Activated naive CD8-positive, alpha-beta T cell treated with anti-CD3 and anti-CD28 coated beads, Interleukin-2, amount 50 U/mL, for 24 hours (primary cell): Measurements from ENCODE around the gene APOC3.

ENCODE experiments used
- ATAC-seq: fragments of 150-1000 bp; cut with Tn5 transposase; one replicate; pipeline ENCODE4 v1.10.0; 2021
- DNase-seq: peaks from one replicate; pipeline ENCODE4 v3.0.0; 2021
- H3K27ac Mint-ChIP-seq: one replicate; pipeline ENCODE4 v1.8.0; 2021; ENCODE audit warnings: mild to moderate bottlenecking, mixed read lengths
- H3K27me3 Mint-ChIP-seq: one replicate; pipeline ENCODE4 v1.8.0; 2021; ENCODE audit warnings: mixed read lengths
- H3K36me3 Mint-ChIP-seq: one replicate; pipeline ENCODE4 v1.8.0; 2021; ENCODE audit warnings: low read depth, mixed read lengths
- H3K4me1 Mint-ChIP-seq: one replicate; pipeline ENCODE4 v1.8.0; 2021; ENCODE audit warnings: mixed read lengths
- H3K4me3 Mint-ChIP-seq: one replicate; pipeline ENCODE4 v1.8.0; 2021; ENCODE audit warnings: mild to moderate bottlenecking, moderate library complexity, mixed read lengths
- H3K9me3 Mint-ChIP-seq: one replicate; pipeline ENCODE4 v1.8.0; 2021; ENCODE audit warnings: mixed read lengths

APOC3 gene

DNA sequence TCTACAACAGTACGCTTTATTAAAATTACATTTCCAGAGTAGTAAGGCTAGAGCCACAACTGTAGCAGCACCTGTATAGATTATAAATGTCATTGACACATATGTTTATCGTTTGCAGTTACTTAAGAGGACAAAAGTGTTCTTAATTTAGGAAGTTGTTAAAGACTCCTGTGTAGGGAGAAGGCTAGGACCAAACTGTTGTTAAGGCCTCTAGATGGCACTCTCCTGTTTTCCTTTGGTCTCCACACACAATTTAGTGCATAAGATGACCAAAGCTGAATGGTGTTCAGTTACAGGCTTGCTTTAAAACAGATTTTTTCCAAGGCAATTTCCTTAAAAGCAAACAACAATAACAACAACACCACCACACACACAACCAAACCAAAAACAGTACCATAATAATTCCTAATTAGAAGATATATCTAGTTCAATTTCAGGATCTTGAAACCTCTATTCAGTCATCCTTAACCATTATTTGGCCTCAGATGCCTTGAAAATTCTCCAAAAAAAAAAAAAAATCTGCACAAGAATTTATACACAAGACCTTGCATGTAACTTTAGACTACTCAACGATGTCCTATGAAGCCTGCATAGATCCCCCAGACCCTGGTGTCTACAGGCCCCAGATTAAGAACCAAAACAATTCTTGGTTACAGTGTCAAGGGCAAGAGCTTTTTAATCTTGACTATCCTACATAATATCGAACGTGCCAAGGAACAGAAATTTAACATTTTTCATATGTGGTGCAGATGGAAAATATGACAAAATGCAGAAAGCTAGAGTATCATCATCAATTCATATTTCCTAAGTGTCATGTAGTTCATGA is 50.3 kb downstream of the APOC3 start:
- peaks cover 27% of the 10 kb centered on the region for H3K4me1 Mint-ChIP-seq
- DNase-seq (no peak), ATAC-seq (peak; percentile 51)
- H3K36me3 Mint-ChIP-seq = peaks cover 10% of the 10 kb centered on the region
- H3K4me3 Mint-ChIP-seq = no peak overlapping the region
- H3K27me3 Mint-ChIP-seq = no peaks in the 10 kb centered on the region
- no peaks in the 10 kb centered on the region for H3K9me3 Mint-ChIP-seq
- H3K27ac Mint-ChIP-seq = no peak overlapping the region

DNA sequence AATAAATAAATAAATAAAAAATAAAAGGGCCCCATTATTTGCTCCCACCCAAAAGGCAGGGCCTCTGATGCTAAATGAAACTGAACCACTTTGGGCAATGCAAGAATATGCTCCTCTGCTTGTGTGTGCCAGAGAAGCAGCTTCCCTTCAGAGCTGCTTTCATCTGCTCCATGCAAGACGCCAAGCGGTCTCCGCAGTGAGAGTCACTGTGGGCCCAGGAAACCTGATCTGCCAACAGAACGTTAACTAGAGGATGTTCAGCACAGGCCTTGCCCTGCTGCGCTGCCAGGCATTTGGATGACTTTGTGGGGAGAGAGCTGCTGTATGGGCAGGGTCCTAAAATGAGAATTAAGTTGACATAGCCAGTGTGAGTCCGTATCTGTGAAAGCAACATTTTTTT is 51.4 kb downstream of the APOC3 start:
- H3K36me3 Mint-ChIP-seq = peaks cover 5% of the 10 kb centered on the region
- DNase-seq (no peak), ATAC-seq (no peak)
- H3K27me3 Mint-ChIP-seq = no peaks in the 10 kb centered on the region
- no peak overlapping the region for H3K4me3 Mint-ChIP-seq
- no peak overlapping the region for H3K27ac Mint-ChIP-seq
- H3K4me1 Mint-ChIP-seq = peaks cover 27% of the 10 kb centered on the region
- H3K9me3 Mint-ChIP-seq = no peaks in the 10 kb centered on the region

DNA sequence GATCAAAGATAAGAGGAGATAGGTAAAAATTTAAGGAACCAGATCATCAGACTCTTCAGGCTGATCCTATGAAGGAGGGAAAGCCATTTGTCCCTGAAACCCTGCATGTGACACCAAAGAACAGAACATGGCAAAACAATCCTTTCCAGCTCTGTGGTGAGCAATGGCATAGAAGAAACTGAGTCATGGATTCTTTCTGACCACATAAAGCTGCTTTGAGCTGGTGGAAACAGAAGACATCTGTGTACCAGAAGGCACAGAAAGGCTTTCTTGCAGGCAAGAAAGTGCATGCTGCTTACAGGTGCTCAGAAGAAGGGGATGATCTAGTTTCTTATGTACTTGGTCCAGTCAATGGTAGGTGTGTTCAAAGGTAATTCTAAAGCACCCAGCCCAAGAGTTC is 52.7 kb downstream of the APOC3 start:
- Mint-ChIP-seq H3K27ac (peak overlapping the region; percentile 46), H3K4me1 (peaks cover 27% of the 10 kb centered on the region), H3K4me3 (no peak overlapping the region), H3K36me3 (peaks cover 3% of the 10 kb centered on the region), H3K9me3 (no peaks in the 10 kb centered on the region), H3K27me3 (no peaks in the 10 kb centered on the region)
- DNase-seq (no peak), ATAC-seq (peak; percentile 96)
